WTC11 (cell line): Measurements from ENCODE around the gene MYOZ1. TPM values are rescaled to one million over a fixed set of nuclear protein-coding genes. Genes with fewer than 3 reads are reported as not detected.

Experiments used
- ATAC-seq: fragments of 200-7000 bp; cut with Tn5 transposase; 2 replicates; pipeline ENCODE4 v1.10.0; 2021; ENCODE audit warnings: mild to moderate bottlenecking, moderate library complexity
- CTCF ChIA-PET: fragments of 300-600 bp; sonication (Branson Sonifier 250); formaldehyde crosslinking; loops from one replicate; lab custom pipeline; 2021; ENCODE audit warnings: antibody characterized with exemption; lab: Charles Lee
- POLR2A ChIA-PET: fragments of 350-600 bp; sonication (Branson Sonifier 250); formaldehyde crosslinking; loops from one replicate; lab custom pipeline; 2021; ENCODE audit warnings: antibody characterized with exemption; lab: Charles Lee
- DNase-seq: peaks from one replicate; pipeline ENCODE4 v3.0.0; 2021; ENCODE audit warnings: low spot score
- H3K27ac Mint-ChIP-seq: 2 replicates; pipeline ENCODE4 v1.8.0; 2021; ENCODE audit warnings: mixed read lengths
- H3K27me3 Mint-ChIP-seq: 2 replicates; pipeline ENCODE4 v1.8.0; 2021; ENCODE audit warnings: low read depth, mild to moderate bottlenecking, moderate library complexity, mixed read lengths
- H3K36me3 Mint-ChIP-seq: 2 replicates; pipeline ENCODE4 v1.8.0; 2021; ENCODE audit warnings: mixed read lengths
- H3K4me1 Mint-ChIP-seq: 2 replicates; pipeline ENCODE4 v1.8.0; 2022; ENCODE audit warnings: mixed read lengths
- H3K4me3 Mint-ChIP-seq: 2 replicates; pipeline ENCODE4 v1.8.0; 2021; ENCODE audit warnings: mild to moderate bottlenecking, moderate library complexity, mixed read lengths
- H3K9me3 Mint-ChIP-seq: 2 replicates; pipeline ENCODE4 v1.8.0; 2021; ENCODE audit warnings: mixed read lengths
- ATF1 ChIP-seq: sonication (generic); formaldehyde crosslinking; IDR thresholded peaks from 2 replicates; pipeline ENCODE4 v1.8.1; 2023; ENCODE audit warnings: mild to moderate bottlenecking, moderate library complexity, missing genetic modification reagents
- ATF2 ChIP-seq: sonication (generic); formaldehyde crosslinking; IDR thresholded peaks from 2 replicates; pipeline ENCODE4 v1.8.1; 2022; ENCODE audit warnings: low read depth, missing genetic modification reagents, borderline replicate concordance
- CREB1 ChIP-seq: sonication (generic); formaldehyde crosslinking; IDR thresholded peaks from 2 replicates; pipeline ENCODE4 v1.8.0; 2023; ENCODE audit warnings: mild to moderate bottlenecking, missing genetic modification reagents
- CREM ChIP-seq: sonication (generic); formaldehyde crosslinking; IDR thresholded peaks from 2 replicates; pipeline ENCODE4 v1.8.1; 2022; ENCODE audit warnings: mild to moderate bottlenecking, missing genetic modification reagents, moderate library complexity
- CTCF ChIP-seq: fragments of 200-600 bp; IDR thresholded peaks from 2 replicates; pipeline ENCODE4 v1.8.0; 2022; ENCODE audit warnings: antibody characterized with exemption
- ERG ChIP-seq: fragments of 250-450 bp; sonication (Bioruptor Pico); IDR thresholded peaks from 2 replicates; pipeline ENCODE4 v1.8.0; 2021; ENCODE audit warnings: mild to moderate bottlenecking
- FOXJ3 ChIP-seq: sonication (generic); formaldehyde crosslinking; IDR thresholded peaks from 2 replicates; pipeline ENCODE4 v1.9.0; 2021; ENCODE audit warnings: missing genetic modification reagents, mild to moderate bottlenecking, borderline replicate concordance
- FOXK1 ChIP-seq: sonication (generic); formaldehyde crosslinking; IDR thresholded peaks from 2 replicates; pipeline ENCODE4 v1.8.0; 2022; ENCODE audit warnings: mild to moderate bottlenecking, moderate library complexity, missing genetic modification reagents
- FOXP1 ChIP-seq: sonication (generic); formaldehyde crosslinking; IDR thresholded peaks from 2 replicates; pipeline ENCODE4 v1.8.0; 2022; ENCODE audit warnings: missing genetic modification reagents, mild to moderate bottlenecking, moderate library complexity, borderline replicate concordance
- NR2C2 ChIP-seq: sonication (generic); formaldehyde crosslinking; IDR thresholded peaks from 2 replicates; pipeline ENCODE4 v1.8.0; 2022; ENCODE audit warnings: mild to moderate bottlenecking, missing genetic modification reagents
- NR3C1 ChIP-seq: sonication (generic); formaldehyde crosslinking; conservative IDR thresholded peaks from 2 replicates; pipeline ENCODE4 v1.8.1; 2023; ENCODE audit warnings: low read depth, mild to moderate bottlenecking, missing genetic modification reagents
- PRDM15 ChIP-seq: sonication (generic); formaldehyde crosslinking; IDR thresholded peaks from 2 replicates; pipeline ENCODE4 v1.8.0; 2022; ENCODE audit warnings: missing genetic modification reagents
- RORB ChIP-seq: fragments of 250-450 bp; sonication (Bioruptor Pico); IDR thresholded peaks from 2 replicates; pipeline ENCODE4 v1.9.0; 2021; ENCODE audit warnings: mild to moderate bottlenecking
- TCF7 ChIP-seq: sonication (generic); formaldehyde crosslinking; IDR thresholded peaks from 2 replicates; pipeline ENCODE4 v1.8.0; 2022; ENCODE audit warnings: mild to moderate bottlenecking, low read depth, missing genetic modification reagents, moderate library complexity
- TEAD4 ChIP-seq: sonication (generic); formaldehyde crosslinking; IDR thresholded peaks from 2 replicates; pipeline ENCODE4 v1.8.0; 2022; ENCODE audit warnings: mild to moderate bottlenecking, missing genetic modification reagents
- ZNF219 ChIP-seq: sonication (generic); formaldehyde crosslinking; IDR thresholded peaks from 2 replicates; pipeline ENCODE4 v1.8.0; 2023; ENCODE audit warnings: missing genetic modification reagents, mild to moderate bottlenecking, borderline replicate concordance
- ZNF232 ChIP-seq: sonication (generic); formaldehyde crosslinking; IDR thresholded peaks from 2 replicates; pipeline ENCODE4 v1.8.0; 2022; ENCODE audit warnings: mild to moderate bottlenecking, missing genetic modification reagents
- ZNF317 ChIP-seq: sonication (generic); formaldehyde crosslinking; IDR thresholded peaks from 2 replicates; pipeline ENCODE4 v1.8.1; 2023; ENCODE audit warnings: low read depth, mild to moderate bottlenecking, moderate library complexity, missing genetic modification reagents, borderline replicate concordance
- ZNF671 ChIP-seq: fragments of 250-450 bp; sonication (Bioruptor Pico); IDR thresholded peaks from 2 replicates; pipeline ENCODE4 v1.8.0; 2021; ENCODE audit warnings: mild to moderate bottlenecking
- total RNA-seq: library from RNA; stranded (reverse); gene quantifications from 3 replicates; pipeline ENCODE4 v1.2.3, GENCODE V29; 2021

MYOZ1 gene
- total RNA-seq, 1 experiment from 2014 or later: 3.0 TPM

- TF ChIP-seq ZNF219 (CRISPR knock-in tag) (no peak), ATF1 (CRISPR knock-in tag) (no peak), ZNF671 (CRISPR knock-in tag) (no peak), CREB1 (CRISPR knock-in tag) (no peak), FOXP1 (no peak), CREM (CRISPR knock-in tag) (no peak)
Observed at GRCh38 chr10:73647211-73647874, 6.1 kb upstream of the MYOZ1 start (continued).

- no peaks in the 10 kb centered on the region for H3K9me3 Mint-ChIP-seq
- TF ChIP-seq ATF2 (CRISPR knock-in tag) (no peak), ZNF317 (CRISPR knock-in tag) (no peak), FOXJ3 (CRISPR knock-in tag) (no peak), RORB (CRISPR knock-in tag) (no peak), TEAD4 (CRISPR knock-in tag) (no peak), NR2C2 (no peak), TCF7 (CRISPR knock-in tag) (no peak), ERG (CRISPR knock-in tag) (no peak), FOXK1 (CRISPR knock-in tag) (no peak), NR3C1 (CRISPR knock-in tag) (no peak), CTCF (no peak), ZNF232 (CRISPR knock-in tag) (no peak), PRDM15 (CRISPR knock-in tag) (no peak)
- peak overlapping the region; percentile 79 for H3K27ac Mint-ChIP-seq
- ChIA-PET CTCF (interaction anchor here (6.9 kb wide), 1 partner anchor 117 kb away, joined by 77 read pairs; no protein-coding TSS in a partner anchor), POLR2A (interaction anchor here (0.6 kb wide), 1 partner anchor 21 kb away, joined by 3 read pairs; no protein-coding TSS in a partner anchor)
- no peaks in the 10 kb centered on the region for H3K36me3 Mint-ChIP-seq
- no peaks in the 10 kb centered on the region; the same call in 1 of the 2 replicates for H3K27me3 Mint-ChIP-seq
- ATAC-seq (no peak), DNase-seq (peak; percentile 25)
- H3K4me3 Mint-ChIP-seq: peak overlapping the region; percentile 77
- H3K4me1 Mint-ChIP-seq: peaks cover 22% of the 10 kb centered on the region
Observed at GRCh38 chr10:73646598-73647041, 5.3 kb upstream of the MYOZ1 start.
